NCI-H2171 treated with DMSO at 0.1 percent for 48 hours (cell line): ENCODE measurements around the gene PLA2G3.
A peak's percentile ranks its signal among the peaks of the same experiment; 100 is the strongest.
"Not testable (repeated sequence)": the region's sequence is repeated elsewhere in the genome, so short reads cannot be mapped to it uniquely, and the experiment has no call there.

ENCODE experiments used
- DNase-seq: peaks from one replicate; lab custom pipeline; 2025; lab: John Stamatoyannopoulos, UW

PLA2G3 gene

DNA sequence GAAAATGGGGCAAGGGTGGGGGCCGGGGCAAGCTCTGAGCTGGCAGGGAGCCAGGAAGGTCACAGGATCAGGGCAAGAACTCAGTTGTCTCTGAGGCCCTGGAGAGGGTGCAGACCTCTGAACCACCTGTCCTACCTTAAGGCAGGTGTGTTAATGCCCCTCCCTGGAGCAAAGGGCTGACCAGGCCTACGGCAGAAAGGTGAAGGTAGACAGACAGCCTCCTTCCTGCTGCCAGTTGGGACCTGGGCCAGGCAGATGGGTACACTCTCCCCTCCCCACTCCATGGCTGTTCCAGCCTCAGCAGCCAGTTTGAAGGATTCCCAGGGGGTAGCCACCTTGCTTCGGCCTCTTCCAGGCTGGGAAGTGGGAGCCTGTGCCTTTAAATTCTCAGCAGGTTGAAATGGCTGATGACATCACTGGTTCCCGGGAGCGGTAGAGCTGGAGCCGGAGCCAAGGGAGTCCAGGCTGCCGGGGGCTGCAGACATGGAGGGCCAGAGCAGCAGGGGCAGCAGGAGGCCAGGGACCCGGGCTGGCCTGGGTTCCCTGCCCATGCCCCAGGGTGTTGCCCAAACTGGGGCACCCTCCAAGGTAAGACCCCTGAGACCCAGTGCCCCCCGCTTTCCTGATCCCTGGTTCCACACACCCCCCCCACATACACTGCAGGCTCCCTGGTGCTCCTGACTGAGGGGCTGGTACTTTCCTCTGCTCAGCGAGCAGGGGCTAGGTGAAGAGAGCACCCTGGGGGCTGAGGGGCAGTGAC, 17.6 kb downstream of the PLA2G3 start, which contains the start of gene INPP5J:
Gene INPP5J (plus strand): TSS at position 435 of the 760 bp plus-strand sequence. CDS start 49 bp downstream, at position 484.
- DNase-seq = peak; percentile 93

- no peak for DNase-seq
Measured at GRCh38 chr22:31122196-31122531, 18.1 kb downstream of the PLA2G3 start.

GRCh38 chr22:31121403-31121802, 18.9 kb downstream of the PLA2G3 start:
- no peak for DNase-seq

DNA sequence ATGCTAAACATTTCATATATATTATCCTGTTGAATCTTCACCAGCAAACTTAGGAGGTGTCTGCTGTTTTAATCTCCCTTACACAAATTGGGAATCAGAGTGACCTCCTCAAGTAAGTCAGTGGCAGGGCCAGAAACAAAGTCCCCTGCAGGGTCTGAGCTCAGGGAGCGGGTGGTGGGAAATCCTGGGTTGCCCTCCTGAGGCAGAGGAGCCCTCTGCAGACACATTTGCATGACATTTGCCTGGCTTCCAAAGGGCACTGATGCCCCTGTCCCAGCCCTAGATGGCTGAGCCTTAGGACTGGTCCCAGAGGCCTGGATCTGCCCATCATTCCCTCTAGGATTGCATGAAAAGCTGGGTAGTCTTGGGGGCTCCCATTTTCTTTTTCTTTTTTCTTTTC, 19.7 kb downstream of the PLA2G3 start:
- DNase-seq = no peak

- DNase-seq = no peak
Measured at GRCh38 chr22:31120230-31120629, 20.1 kb downstream of the PLA2G3 start.

DNA sequence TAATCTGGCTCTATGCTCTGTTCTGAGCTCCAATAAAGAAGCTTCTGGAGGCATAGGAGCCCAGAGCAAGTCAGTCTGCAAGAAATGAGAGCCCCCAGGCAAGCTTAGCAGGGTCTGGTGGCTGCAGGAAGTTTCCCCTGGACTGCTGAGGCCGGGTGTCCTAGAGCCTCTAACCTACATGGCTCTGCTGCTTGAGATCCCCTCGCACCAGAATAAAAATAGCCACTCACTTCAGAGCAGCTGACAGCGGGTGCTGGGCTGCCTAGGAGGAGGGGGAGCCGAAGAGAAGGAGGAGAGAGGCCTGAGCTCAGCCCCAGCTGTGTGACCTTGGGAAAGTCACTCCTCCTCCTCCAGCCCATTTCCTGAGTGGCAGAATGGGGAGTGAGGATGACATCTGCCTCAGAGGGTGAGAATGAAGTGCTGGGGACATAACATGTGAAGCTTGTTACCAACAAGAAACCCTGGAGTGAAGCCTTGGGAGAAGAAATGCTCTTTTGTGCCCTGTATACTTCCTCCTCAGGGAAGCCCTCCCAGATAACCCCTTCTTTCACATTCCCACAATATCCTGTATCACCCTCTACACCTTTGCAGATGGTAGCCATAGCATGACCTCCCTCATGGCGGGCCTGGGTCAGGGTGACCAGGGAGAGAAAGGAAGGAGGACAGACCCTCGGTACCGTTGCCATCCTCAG, 21.1 kb downstream of the PLA2G3 start:
- DNase-seq = no peak

GRCh38 chr22:31118046-31118820, 22.1 kb downstream of the PLA2G3 start:
- DNase-seq = no peak

DNA sequence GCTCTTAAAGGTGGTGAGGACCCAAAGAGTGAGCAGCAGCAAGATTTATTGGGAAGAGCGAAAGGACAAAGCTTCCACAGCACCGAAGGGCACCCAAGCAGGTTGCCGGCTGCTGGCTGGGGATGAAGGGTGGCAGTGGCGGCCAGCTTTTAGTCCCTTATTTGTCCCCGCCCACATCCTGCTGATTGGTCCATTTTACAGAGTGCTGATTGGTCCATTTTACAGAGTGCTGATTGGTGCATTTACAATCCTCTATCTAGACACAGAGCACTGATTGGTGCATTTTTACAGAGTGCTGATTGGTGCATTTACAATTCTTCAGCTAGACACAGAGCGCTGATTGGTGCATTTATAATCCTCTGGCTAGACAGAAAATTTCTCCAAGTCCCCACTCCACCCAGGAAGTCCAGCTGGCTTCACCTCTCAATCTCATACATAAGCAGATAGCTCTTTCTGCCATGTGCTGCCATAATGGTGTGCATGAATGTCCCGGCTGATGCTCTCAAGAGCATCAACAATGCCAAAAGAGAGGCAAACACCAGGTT, 27.7 kb downstream of the PLA2G3 start:
- DNase-seq = not testable (repeated sequence)

DNA sequence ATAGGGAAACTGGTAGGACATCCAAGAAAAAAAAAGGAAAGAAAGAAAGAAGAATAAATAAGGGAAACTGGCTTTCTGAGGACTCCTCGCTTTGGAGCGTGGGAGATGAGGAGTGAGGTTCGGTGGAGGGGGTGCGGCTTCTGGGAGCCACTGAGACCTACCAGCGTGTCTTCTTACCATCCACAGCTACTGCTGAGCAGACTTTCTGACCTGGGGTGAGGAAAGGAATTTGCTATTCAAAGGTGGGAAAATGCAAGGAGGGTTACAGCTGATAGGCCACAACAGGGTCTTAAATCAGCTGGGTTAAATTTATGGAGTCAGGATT, 32.5 kb downstream of the PLA2G3 start:
- no peak for DNase-seq

- DNase-seq = peak; percentile 92
Measured at GRCh38 chr22:31107178-31107893, 33.0 kb downstream of the PLA2G3 start, which contains the start of gene SELENOM. Gene SELENOM (minus strand): TSS chr22:31107568. CDS start chr22:31107505, 63 bp downstream.

- peak; percentile 20 for DNase-seq
Measured at GRCh38 chr22:31106731-31107177, 33.6 kb downstream of the PLA2G3 start.

GRCh38 chr22:31106001-31106571, 34.2 kb downstream of the PLA2G3 start:
- DNase-seq = peak; percentile 79

DNA sequence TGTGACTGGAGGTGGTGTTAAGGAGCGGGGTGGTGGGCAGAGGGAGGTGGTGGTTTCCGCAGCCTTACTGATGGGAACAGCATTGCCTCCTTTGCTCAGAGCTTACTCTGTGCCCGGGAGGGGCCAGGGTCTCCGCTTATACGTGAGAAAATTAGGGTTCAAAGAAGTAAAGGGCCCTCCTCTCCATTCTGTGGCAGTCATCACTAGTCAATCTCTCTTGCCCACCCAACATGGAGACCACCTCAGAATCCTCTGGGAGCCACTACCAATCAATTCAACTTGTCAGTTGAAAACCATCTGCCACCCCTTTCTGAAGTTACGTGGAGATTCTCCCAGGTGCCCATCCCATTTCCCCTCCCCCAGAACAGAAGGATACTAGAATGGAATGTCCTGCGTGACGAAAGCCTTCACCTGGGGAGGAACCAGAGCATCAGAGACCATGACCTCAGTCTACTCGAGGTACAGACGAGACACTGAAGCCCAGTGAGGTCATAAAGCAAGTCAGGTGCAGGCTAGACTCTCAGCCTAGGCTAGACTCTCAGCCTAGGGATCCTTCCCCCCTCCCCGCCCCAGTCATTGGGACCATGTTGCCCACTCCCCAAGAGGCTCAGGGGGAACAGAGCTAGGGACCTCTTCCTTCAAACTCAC, 34.9 kb downstream of the PLA2G3 start:
- DNase-seq = peak; percentile 50

- no peak for DNase-seq
Measured at GRCh38 chr22:31104869-31105268, 35.4 kb downstream of the PLA2G3 start.

GRCh38 chr22:31103899-31104694, 36.2 kb downstream of the PLA2G3 start:
- DNase-seq = no peak

DNA sequence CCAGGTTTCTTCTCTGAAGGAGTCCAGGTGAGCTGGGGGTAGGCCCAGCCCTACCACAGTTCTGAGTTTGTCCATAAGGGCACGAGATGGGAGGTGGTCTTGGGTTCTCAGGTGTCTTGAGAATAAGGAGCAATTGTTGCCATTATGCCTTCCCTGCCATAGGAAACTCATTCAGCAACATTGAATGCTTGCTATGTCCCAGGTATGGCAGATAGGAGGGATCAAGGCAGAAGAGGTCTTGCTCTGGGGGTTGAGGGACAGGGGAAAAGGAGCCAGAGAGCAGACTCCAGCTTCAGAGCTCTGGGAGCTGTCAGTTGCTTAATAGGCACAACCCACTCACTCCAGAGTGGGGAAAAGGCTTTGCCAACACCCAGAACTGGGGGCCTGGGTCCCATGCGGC, 37.2 kb downstream of the PLA2G3 start:
- DNase-seq = no peak

DNA sequence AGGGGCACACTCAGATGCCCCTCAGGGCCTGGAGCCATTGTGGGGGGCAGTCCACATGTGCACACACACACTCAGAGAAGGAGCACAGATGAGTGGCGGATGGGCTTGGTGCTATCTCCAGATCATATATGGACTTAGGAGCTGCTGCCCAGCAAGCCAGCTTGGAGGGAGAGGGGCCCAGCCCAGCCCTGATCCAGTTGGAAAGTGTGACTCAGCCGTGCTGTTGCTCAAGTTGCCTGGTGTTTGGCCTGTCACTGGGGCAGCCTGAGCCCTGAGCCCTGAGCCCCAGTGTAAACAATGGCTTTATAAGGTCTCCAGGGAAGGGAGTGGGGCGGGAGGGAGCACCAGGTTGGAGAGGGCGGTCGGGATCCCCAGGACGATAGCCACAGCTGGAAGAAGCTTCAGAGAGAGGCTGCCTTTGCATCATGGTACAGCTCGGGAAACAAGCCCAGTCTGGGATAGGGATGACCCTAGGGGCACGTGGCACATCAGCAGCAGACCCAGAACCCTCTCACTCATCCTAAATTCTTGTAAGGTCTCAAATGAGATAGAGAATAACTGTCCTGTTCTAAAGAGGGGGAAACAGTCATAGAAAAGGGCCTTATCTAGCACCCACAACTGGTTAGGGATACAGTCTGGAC, 37.7 kb downstream of the PLA2G3 start:
- no peak for DNase-seq

DNA sequence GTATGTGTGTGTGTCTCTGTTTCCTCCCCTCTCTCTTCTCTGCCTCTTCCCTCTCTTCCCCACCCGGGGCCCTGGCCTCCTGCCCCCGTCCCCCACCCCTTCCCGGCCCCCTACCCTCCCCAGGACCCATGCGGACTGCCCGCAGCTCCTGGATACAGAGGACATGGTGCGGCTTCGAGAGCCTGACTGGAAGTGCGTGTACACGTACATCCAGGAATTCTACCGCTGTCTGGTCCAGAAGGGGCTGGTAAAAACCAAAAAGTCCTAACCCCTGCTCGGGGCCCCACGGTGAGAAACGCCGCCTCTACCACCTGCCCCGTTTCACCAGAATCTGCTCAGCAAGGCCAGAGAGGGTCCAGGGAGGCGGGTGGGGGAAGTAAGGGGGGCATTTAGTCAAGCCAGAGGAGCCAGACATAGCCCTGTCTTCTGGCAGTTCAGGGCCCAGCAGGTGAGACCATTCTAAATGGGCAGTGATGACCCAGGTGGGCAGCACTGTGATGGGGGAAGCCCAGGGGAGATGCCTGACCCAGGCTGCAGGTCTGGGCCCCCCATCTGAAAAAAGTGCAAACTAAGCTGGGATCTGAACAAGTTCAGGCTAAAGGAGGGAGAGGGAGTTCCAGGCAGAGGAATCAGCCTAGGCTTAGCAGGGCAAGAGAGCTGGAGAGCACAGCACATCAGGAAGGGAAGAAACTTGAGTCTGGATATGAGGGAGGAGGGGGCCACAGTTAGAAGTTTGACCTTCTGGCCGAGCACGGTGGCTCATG, 39.4 kb downstream of the PLA2G3 start:
- no peak for DNase-seq
